Measurements from ENCODE around the gene CALB2.
A peak's percentile ranks its signal among the peaks of the same experiment; 100 is the strongest.

GRCh38 chr16:71412270-71413160, 54.0 kb downstream of the CALB2 start:
- TF ChIP-seq CTCF (conservative IDR thresholded peaks at IDR 0.05; ENCODE audit: low read length), result peak; percentile 95; the same call in 1 of the 2 replicates
- no peak for TF ChIP-seq EZH2phosphoT487 (IDR thresholded peaks at IDR 0.05; ENCODE audit: borderline replicate concordance, low read depth, low read length)
